ENCODE data around the gene KRT14.
"Not testable (repeated sequence)": the region's sequence is repeated elsewhere in the genome, so short reads cannot be mapped to it uniquely, and the experiment has no call there.

Gene KRT14

DNA sequence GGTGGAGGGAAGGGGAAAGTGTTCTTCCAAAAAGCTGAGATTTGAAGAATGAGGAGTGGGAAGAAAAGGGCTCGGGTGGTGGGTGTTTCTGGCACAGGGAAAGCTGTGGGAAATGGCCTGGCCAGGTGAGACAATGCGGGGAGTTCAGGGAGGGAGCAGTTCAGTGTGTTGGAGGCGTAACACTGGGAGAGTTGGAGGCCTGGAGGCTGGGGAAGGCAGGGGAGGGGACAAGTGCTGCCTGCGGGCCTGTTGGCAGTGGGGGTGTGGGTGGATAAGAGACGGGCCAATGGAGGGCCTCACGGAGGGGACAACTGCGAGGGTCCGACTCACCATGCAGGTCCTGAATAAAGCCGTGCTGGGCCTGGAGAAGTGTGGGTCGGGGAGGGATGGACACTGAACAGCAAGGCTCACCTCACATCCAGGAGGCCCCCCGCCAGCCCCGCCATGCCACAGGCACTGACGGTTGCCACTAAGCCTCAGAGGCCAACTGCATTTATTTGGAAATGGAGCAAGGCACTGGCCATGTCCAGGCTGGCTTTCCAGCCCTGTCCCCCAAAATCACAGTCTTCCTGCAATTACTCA lies 40.8 kb downstream of the KRT14 start:
- DNase-seq = no peak

DNA sequence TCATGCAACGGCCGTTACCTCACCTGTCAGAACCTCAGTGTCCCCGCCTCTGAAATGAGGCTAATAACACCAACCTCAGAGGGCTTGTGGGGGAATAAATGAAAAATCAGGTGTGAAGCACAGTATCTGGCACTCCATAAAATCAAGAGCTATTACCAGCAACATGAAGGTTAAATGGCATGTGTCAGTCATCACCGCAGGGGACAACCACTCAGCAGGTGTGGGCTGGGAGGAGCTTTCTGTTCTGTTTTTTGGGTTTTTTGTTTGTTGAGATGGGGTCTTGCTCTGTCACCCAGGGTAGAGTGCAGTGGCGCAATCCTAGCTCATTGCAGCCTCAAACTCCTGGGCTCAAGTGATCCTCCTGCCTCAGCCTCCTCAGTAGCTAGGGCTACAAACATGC lies 41.8 kb downstream of the KRT14 start:
- no peak for DNase-seq

DNA sequence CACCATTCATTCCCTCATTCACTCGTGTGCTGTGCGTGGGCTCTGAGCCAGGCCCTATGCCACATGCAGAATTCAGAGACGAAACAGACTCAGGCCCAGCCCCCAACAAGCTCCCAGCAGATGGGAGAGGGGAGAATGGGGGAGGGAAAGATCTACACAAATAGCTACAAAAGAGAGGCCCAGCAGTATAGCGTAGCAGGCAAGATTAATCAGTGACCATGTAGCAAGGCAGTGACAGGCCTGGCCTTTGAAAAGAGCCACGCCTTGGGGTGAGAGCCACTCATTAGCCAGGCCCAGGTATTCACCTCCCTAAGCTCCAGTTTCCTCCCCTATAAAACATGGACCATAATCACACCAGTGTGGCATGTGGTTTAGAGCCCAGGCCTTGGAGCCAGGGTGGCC lies 42.2 kb downstream of the KRT14 start:
- peak; percentile 56 for DNase-seq

DNA sequence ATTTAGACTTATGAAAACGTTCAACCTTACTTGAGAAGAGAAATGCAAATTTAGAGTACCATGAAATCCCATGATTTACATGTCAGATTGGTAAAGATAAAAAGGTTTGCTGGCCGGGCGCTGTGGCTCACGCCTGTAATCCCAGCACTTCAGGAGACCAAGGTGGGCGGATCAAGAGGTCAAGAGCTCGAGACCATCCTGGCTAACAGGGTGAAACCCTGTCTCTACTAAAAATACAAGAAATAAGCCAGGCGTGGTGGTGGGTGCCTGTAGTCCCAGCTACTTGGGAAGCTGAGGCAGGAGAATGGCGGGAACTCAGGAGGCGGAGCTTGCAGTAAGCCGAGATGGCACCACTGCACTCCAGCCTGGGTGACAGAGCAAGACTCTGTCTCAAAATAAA lies 43.9 kb downstream of the KRT14 start:
- not testable (repeated sequence) for DNase-seq

DNA sequence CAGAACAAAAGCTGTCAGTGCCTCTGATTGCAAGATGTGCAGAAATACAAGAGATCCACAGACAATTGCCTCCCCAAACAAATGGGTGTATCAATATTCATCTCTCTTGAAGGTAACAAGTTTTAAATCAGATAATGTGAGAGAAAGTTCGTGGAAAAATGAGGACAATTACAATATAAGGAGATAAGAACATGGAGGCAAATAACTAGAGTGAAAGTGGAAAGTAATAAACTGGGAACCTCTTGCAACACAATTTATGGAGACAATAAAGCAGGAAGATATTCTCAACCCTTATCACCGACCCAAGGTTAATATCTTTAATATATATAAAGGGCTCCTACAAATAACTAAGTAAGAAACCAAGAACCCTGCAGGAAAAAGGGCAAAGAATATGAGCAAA lies 44.3 kb downstream of the KRT14 start:
- DNase-seq = no peak

DNA sequence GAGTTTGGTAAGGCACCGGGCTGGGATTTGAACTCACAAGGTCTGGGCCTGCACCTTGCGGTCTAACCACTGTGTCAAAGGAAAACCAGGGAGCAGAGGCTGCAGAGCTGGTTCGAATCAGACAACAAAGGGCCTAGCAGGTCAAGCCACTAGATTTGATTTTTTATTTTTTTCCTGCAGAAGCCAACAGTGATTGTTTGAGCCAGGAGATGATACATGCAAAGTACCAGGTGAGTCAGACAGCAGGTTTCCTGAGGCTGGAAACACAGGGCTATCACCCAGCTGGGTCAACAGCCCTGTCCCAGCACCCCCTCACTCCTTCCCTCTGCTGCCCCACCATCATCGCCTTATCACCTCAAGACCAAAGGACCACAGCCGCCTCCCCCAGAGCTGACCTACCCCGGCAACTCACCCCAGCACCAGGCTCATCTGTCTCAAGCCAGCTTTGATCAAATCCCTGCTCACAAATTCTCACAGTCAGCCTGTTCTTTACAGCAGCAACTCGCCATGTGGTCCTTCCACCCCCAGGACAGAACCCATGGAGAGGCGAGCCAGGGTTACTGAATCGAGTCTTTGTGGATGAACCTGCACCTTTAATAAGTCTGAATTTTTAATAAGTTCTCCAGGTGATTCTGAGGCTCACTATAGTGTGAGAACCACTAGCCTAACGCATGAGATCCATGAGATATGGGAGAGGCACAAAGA lies 45.6 kb downstream of the KRT14 start:
- DNase-seq = peak; percentile 26

DNA sequence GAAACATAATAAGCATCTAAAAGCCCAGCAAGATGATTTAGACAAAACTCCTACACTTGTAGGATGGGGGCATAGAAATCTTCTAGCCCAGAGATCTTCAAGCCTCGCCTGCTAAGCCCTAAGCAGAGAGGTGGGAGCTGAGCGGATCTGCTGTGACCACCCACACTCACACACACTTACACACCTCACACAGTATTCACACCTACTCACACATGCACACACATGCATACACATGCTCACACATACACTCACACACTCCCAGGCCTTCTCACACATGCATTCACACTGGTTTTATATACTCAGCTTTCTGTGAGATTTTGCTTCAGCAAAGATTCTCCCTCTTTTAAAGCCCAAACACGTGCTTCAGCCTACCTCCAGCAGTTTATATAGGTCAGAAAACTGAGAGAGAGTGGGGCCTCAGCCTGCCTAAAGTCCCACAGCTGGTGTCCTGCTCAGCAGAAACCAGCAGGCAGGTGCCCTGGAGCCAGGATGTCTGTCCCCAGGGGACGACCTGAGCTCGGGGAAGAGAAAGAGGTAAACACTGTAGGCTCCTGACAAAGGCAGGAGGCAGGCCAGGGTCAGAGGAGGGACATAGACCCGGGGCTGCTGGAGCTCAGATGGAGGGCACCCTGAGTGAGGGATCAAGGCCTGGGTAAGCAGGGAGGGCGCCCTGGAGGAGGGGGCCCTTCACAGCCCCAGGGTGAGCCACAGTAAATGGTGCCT lies 46.6 kb downstream of the KRT14 start:
- peak; percentile 33 for DNase-seq

DNA sequence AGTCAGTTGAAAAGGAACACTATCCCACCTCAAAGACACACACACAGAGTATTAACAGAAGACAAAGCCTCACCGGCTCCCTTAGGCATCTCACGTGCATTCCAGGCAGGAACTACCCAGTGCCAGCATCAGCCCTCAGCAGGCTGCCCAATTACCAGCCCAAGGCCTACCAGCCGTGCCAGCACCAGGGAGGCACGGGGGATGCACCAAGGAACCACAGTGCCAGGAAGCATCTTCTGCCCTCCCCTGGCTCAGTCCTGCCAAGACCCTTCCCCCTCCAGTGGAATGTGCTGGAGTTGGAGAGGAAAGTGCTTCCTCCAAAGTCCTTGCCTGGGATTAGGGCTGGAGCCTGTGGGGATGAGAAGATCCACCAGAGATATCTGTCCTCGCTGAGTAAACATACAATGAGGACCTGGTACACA lies 47.6 kb downstream of the KRT14 start:
- DNase-seq = no peak

DNA sequence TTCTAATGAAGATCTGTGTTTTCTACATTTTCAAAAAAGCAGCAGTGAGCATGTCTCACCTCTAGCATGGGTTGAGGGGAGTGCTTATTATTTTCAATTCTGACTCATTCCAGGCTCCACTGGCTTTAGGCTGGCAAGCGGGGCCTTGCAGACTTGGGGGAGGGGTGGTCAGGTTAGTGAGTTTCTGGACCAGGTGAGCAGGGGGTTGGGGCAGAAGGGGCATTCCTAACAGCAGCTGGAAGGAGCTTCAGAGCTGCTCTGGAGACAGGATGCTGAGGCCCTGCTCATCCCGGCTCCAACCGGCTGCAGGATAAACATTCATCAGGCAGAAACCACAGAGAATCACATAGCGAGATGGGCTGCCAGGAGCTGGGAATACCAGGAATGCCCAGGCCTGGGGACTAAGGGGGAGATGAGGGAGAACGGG lies 48.1 kb downstream of the KRT14 start:
- DNase-seq = no peak

DNA sequence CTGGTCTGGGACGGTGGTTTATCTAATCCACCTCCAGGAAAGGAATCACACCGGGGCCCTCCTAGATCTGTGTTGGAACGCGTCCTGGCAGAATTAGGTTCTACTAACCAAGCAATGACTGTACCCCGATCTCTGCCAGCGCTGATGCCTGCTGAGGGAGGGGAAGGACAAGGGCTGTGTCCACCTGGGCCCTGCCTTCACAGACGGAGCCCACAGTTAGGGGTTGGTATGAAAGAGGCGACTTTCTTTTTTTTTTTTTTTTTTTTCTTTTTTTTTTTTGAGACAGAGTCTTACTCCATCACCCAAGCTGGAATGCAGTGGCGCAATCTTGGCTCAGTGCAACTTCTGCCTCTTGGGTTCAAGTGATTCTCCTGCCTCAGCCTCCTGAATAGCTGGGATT lies 48.7 kb downstream of the KRT14 start:
- DNase-seq = no peak

DNA sequence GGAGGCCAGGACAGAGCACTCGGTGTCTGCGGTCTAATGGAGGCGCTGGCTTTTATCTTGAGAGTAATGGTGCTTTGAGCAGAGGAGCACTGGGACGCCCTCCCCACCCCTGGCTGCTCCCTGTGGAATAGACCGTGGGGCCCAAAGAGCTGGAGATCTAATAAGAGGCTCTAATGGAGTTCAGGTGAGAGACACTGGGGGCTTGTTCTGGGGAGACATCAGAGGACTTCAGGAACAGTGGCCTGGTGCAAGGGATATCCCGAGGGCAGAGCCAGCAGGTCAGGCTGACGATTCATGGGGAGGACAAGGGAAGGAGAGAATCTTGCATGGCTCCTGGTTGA lies 49.1 kb downstream of the KRT14 start:
- DNase-seq = no peak

DNA sequence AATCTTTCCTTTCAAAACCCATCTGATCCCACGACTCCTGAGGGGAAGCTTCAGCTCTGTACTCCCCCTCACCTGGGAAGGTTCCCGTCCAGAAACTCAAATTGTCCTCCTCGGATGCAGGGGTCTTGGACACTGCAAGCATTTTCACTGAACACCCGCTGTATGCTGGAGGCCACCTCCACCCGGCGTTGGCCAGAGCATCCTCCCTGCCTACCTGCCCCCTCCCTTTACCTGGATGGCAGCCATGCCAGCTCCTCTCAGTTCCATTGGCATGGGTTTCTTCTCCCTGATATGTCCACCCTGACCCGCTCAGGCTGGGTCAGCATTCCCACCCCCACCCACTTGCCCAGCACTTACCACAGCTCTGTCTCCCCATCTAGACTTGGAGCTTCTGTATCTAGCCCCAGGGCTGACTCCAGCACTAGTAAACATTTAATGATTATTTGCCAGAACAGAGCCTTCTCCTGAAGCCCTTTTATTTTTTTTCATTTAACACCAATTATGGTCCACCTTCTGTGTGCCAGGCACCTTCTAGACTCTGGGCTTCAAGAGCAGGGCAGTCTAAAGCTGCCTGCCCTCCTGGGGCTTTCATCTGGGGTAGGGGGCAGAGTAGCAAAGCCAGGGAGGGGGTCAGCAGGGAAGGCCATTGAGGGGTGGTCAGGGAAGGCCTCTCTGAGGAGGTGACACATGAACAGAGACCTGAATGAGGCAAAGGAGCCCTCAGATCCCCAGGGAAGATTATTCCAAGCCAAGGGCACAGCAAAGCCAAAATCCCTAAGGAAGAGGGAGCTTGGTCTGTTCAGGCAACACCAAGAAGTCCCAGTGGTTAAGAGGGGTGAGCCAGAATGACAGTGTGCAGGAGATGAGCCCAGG lies 49.7 kb downstream of the KRT14 start:
- no peak for DNase-seq

DNA sequence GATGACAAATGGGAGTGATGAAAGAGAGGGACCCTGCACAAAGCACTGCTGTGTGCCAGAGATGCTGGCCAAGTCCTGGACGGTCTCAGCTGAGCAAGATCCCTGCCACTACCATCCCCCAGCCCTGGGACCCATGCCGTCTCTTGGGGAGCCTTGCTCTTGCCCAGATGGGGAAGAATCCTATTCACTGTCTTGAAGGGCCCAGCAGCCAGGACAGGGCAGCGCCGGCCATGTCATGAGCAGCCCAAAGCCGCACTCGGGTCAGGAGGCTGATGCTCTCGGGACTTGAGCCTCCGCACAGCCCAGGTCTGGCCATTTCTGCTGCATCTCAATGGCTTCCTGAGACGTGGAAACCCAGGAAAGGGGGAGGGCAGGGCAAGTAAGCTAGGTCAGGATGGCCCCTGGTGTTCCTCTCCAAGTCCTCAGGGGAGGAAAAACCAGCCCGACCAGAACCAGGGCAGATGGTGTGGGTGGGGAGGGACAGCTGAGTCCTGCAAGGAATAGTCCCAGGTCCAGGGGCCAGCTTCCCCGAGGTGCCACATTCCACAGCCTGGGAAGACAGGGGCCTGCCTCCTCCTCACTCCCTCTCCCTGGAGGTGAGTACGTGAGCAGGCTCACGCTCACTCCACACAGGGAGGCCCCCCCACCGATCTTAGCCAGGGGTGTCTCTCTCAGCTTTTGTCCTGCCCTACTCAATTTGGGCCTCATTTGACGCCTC lies 50.8 kb downstream of the KRT14 start:
- no peak for DNase-seq

DNA sequence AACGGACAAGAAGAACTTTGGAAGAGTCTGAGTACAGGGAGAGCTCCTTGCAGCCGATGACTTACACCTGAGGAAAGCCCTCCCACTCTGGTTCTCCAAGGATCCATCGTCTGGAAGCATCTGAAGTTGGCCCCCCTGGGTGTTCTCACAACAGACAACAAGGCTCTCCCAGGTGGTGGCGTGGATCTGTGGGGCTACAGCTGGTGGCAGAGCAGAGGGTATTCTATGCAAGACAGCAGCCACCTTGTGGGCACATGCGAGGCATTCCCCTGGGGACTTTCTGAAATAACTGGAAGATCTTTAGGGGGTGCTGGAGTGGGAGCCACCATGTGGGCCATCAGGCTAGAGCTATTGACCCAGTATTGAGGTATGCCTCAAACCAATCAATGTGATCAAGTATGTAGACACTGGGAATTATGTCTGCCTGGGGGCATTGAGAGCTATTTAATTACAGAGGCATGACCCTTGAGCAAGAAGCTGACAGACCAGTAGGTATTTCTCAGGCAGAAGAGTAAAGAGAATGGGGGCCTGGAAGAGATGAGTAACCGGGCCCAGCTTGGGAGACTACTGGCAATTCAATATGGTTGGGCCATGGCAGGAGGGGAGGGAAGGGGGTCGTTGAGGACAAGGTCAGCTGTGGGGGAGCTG lies 51.7 kb downstream of the KRT14 start:
- no peak for DNase-seq

DNA sequence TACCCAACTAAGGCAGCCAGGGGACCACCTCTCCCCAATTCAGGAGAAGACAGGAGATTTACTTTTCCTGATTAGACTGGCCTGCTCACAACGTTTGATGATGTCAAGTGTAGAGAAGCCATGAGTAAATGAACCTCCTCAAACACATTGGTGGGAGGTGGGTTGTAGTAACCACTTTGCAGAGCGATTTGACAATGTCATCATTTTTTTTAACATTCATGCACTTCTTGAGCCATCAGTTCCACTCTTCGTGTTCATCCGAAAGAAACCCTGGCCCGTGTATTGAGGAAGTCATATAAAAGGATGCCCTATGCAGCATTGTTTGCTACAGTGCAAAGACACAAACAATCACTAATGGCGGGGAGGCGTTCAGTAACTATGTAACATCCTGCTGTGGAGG lies 53.1 kb downstream of the KRT14 start:
- DNase-seq = no peak

DNA sequence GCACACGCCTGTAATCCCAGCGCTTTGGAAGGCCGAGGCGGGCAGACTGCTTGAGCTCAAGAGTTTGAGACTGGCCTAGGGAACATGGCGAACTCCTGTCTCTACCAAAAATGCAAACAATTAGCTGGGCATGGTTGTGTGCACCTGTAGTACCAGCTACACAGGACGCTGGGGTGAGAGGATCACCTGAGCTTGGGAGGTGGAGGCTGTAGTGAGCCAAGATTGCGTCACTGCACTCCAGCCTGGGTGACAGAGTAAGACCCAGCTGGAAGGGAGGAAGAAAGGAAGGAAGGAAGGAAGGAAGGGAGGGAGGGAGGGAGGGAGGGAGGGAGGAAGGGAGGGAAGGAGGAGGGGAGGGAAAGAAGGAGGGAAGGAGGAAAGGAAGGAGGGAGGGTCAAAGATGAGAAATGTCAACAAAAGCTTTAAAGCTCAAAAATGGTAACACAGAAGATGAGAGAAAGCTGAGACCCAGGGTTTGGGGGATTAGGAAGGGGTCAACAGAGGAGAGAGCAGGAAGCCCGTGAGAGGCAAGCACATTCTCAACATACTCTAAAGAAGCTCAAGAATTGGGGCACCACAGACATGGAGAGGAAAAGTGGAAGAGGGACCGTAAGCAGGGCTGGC lies 53.6 kb downstream of the KRT14 start:
- DNase-seq = no peak
